Esophagus (tissue), 2 donors: ENCODE results near the gene DBI. TPM values are rescaled to one million over a fixed set of nuclear protein-coding genes. Genes with fewer than 3 reads are reported as not detected.

Source experiments
- H3K27ac ChIP-seq, 2 donors: one replicate each; pipeline ENCODE4 v1.5.1; 2013; ENCODE audit warnings: low read depth in 2 of 2, mild to moderate bottlenecking in 2 of 2, inconsistent platforms in 1 of 2, low read length in 1 of 2, moderate library complexity in 1 of 2
- H3K27me3 ChIP-seq, 2 donors: one replicate each; pipeline ENCODE4 v1.6.1; 2013; ENCODE audit warnings: low read length in 2 of 2, control low read depth in 1 of 2, mild to moderate bottlenecking in 1 of 2; ENCODE audit not compliant: insufficient read depth in 2 of 2, control insufficient read depth in 1 of 2
- H3K36me3 ChIP-seq, 2 donors: one replicate each; pipeline ENCODE4 v1.6.1; 2013; ENCODE audit warnings: low read length in 1 of 2; ENCODE audit not compliant: control insufficient read depth in 2 of 2, insufficient read depth in 2 of 2
- H3K4me1 ChIP-seq, 2 donors: one replicate each; pipeline ENCODE4 v1.6.1; 2013; ENCODE audit warnings: low read length in 1 of 2; ENCODE audit not compliant: control insufficient read depth in 2 of 2, insufficient read depth in 2 of 2
- H3K4me3 ChIP-seq, 2 donors: one replicate each; pipeline ENCODE4 v1.5.1; 2013; ENCODE audit warnings: low read length in 2 of 2, mild to moderate bottlenecking in 2 of 2, low read depth in 1 of 2, moderate library complexity in 1 of 2
- H3K9me3 ChIP-seq, 2 donors: one replicate each; pipeline ENCODE4 v1.6.1; 2013; ENCODE audit warnings: mild to moderate bottlenecking in 2 of 2, low read depth in 1 of 2, low read length in 1 of 2, moderate library complexity in 1 of 2; ENCODE audit not compliant: control insufficient read depth in 2 of 2, insufficient read depth in 1 of 2
- WGBS, 2 donors: extraction: QIAGEN DNeasy Blood & Tissue Kit; methylation state at CpG; one replicate each; pipeline ENCODE4 v1.1.7; 2013; 5-methylcytosine and 5-hydroxymethylcytosine counted together
- polyA plus RNA-seq, 2 donors: library from polyadenylated mRNA; stranded (reverse); fragments of 200-250 nt; gene quantifications; one replicate each; pipeline ENCODE4 v1.2.3, GENCODE V29; 2013
- donor health status: healthy with polysubstance abuse.
- donor health status: Bipolar disorder and iron deficiency.

The DBI gene
- polyA plus RNA-seq, 2 donors, result 823 to 1,063 TPM

- Histone ChIP-seq H3K27ac (no peak overlapping the region), H3K36me3 (no peaks in the 10 kb centered on the region), H3K27me3 (no peaks in the 10 kb centered on the region), H3K4me3 (no peak overlapping the region), H3K4me1 (peaks cover 0 to 2% of the 10 kb centered on the region in 2 donors), H3K9me3 (no peaks in the 10 kb centered on the region)
- WGBS, 2 donors, result 95 to 98% methylated on average over 1 of the region's 1 CpG
Measured at GRCh38 chr2:119421304-119421703, 54.5 kb downstream of the DBI start.

GRCh38 chr2:119421741-119422140 is 55.0 kb downstream of the DBI start:
- H3K36me3 ChIP-seq, result no peaks in the 10 kb centered on the region
- no peak overlapping the region for H3K4me3 ChIP-seq
- H3K9me3 ChIP-seq, result no peaks in the 10 kb centered on the region
- no peaks in the 10 kb centered on the region for H3K27me3 ChIP-seq
- H3K4me1 ChIP-seq, result peaks cover 0 to 4% of the 10 kb centered on the region in 2 donors
- H3K27ac ChIP-seq, result no peak overlapping the region

Other genes with a start within 250 kb of the DBI start
- gene C1QL2, start 208.2 kb upstream of the DBI start, polyA plus RNA-seq, result not detected
- gene STEAP3, start 143.1 kb upstream of the DBI start, polyA plus RNA-seq, result 10 to 100 TPM in 1 of 2 donors, 1 to 10 TPM in 1; 9.6 to 10.5 TPM
- gene C2orf76, start 143 bp upstream of the DBI start, polyA plus RNA-seq, result 10 to 100 TPM; 11.7 to 12.6 TPM
- gene TMEM37, start 64.9 kb downstream of the DBI start, polyA plus RNA-seq, result 1 to 10 TPM; 3.4 to 4.0 TPM
- under 1 TPM; 0.13 to 0.26 TPM for gene SCTR, start 157.5 kb downstream of the DBI start, polyA plus RNA-seq
- gene CFAP221, start 177.5 kb downstream of the DBI start, polyA plus RNA-seq, result under 1 TPM in 1 of 2 donors, not detected in 1; 0.08 TPM